ENCODE measurements around the gene TTC4.

TTC4 gene

DNA sequence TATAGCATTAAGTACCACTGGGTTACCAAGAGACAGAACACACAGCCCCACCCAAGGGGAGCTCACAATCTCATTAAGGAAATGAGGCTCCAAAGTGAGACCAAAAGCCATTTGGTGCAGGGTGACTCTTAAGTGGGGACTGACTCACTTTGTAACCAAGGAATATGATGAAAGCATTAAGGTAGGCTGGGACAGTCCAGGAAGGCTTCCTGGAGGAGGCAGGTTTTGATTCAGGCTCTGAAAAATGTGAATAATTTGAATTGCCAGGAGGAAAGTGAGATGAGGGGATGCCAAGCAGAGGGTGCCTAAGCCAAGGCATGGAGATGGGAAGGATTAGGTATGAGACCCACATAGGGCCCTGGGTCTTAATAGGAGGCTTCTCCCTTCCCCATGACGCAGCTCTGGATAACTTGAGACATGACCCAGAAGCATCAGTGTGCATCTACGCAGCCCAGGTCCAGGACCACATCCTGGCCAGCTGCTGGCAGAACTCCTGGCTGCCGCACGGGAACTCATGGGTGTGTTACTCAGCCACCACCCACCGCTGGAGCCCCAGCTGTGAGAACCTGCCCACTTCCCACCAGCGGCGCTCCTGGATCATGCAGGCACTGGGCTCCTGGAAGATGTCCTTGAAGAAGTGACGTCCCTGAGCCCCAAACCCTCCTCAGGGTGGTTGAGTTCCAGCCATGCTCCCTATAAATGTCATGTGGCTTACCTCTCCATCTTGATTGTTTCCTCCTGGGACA is 5.9 kb upstream of the TTC4 start:
- in situ Hi-C loops (cut with MboI; ENCODE audit: low pct_unique_long_range_greater_than_20kb, low sequenced_read_pairs, unreplicated experiment) = no loop called here
- TF ChIP-seq, protein P1, sequence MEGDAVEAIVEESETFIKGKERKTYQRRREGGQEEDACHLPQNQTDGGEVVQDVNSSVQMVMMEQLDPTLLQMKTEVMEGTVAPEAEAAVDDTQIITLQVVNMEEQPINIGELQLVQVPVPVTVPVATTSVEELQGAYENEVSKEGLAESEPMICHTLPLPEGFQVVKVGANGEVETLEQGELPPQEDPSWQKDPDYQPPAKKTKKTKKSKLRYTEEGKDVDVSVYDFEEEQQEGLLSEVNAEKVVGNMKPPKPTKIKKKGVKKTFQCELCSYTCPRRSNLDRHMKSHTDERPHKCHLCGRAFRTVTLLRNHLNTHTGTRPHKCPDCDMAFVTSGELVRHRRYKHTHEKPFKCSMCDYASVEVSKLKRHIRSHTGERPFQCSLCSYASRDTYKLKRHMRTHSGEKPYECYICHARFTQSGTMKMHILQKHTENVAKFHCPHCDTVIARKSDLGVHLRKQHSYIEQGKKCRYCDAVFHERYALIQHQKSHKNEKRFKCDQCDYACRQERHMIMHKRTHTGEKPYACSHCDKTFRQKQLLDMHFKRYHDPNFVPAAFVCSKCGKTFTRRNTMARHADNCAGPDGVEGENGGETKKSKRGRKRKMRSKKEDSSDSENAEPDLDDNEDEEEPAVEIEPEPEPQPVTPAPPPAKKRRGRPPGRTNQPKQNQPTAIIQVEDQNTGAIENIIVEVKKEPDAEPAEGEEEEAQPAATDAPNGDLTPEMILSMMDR (IDR thresholded peaks at IDR 0.05; ENCODE audit: extremely low read depth, insufficient read depth, missing control alignments) = no peak

DNA sequence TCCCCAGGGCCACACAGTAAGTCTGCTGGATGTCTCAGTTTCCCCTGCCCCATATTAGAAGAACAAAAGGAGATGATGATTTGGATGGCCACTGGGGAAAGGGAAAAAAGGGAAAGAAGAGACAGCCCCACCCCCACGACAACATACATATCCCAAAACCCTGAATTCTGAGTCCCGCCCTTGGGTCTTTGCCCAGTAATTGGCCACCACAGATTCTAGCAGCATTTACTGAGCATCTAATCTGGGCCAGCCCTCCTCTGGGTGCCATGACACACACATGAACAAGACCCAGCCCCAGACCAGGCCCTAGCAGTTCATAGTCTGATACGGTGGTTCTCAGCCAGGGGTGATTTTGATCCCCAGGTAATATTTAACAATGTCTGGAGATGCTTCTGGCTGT is 5.2 kb upstream of the TTC4 start:
- TF ChIP-seq, protein P1 (IDR thresholded peaks at IDR 0.05; ENCODE audit: extremely low read depth, insufficient read depth, missing control alignments) = no peak
- in situ Hi-C loops (cut with MboI; ENCODE audit: low pct_unique_long_range_greater_than_20kb, low sequenced_read_pairs, unreplicated experiment) = no loop called here
- no peak for DNase-seq (ENCODE audit: low spot score)

More for the DNA sequence above, 5.9 kb upstream of the TTC4 start:
- no peak for DNase-seq (ENCODE audit: low spot score)

DNA sequence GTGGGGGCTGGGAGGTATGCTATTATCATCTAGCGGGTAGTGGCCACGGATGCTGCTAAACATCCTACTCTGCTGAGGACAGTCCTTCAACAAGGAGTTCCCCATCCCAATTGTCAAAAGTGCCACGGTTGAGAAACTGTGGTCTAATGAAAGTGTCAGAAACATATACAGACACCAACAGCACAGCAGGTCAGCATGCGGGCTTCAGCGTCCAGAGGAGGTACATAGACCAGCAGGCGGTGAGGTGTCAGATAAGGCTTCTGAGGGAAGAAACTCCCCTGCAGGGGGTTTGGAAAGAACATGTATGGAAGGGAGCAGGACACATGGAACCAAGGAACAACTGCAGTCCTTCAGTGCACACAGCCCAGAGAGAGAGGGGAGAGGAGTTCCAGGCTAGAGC is 4.8 kb upstream of the TTC4 start:
- TF ChIP-seq, protein P1 (IDR thresholded peaks at IDR 0.05; ENCODE audit: extremely low read depth, insufficient read depth, missing control alignments) = no peak
- DNase-seq (ENCODE audit: low spot score) = no peak
- in situ Hi-C loops (cut with MboI; ENCODE audit: low pct_unique_long_range_greater_than_20kb, low sequenced_read_pairs, unreplicated experiment) = no loop called here

DNA sequence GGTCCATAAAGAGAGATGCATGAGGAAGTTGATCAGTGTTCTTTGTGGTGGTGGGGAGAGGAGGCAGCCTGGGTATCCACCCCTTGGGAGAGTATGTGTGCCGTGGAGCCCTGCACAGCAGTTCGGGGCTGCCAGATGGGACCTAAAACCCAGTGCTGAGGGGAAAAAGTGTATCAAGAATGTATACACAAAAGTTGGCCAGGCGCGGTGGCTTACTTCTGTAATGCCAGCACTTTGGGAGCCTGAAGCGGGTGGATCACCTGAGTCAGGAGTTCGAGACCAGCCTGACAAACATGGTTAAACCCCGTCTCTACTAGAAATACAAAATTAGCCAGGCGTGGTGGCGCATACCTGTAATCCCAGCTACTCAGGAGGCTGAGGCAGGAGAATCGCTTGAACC is 4.1 kb upstream of the TTC4 start:
- DNase-seq (ENCODE audit: low spot score) = no peak
- TF ChIP-seq, protein P1 (IDR thresholded peaks at IDR 0.05; ENCODE audit: extremely low read depth, insufficient read depth, missing control alignments) = no peak
- in situ Hi-C loops (cut with MboI; ENCODE audit: low pct_unique_long_range_greater_than_20kb, low sequenced_read_pairs, unreplicated experiment) = no loop called here

DNA sequence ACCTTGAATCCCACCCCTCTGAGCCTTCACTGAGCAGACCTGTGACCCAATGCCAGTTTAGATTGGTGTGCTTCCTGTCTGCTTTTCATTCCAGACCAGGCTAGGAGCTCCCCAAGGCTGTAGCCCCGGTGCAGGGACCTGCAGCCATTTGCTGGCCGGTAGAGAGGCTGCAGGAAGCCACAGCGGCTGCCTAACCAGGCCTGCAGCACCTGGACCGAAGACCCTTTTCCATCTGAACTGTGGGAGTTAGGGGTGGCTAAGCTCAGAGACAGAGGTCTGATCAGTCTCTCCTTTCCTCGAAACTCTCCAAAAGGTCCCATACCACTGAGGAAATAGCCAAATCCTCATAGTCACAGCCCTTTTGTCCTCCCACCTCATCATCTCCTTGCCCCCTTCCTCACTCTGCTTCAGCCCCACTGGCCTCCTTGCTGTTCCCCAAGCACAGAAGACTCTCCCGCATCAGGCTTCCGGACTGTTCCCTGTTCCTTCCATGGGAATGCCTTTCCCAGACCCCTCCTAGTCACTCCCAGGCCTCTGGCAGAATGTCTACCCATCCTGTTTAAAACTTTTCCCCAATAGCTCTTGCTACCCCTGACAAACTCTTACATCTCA is 674 bp upstream of the TTC4 start:
- no peak for DNase-seq (ENCODE audit: low spot score)
- TF ChIP-seq, protein P1 (IDR thresholded peaks at IDR 0.05; ENCODE audit: extremely low read depth, insufficient read depth, missing control alignments) = no peak
- in situ Hi-C loops (cut with MboI; ENCODE audit: low pct_unique_long_range_greater_than_20kb, low sequenced_read_pairs, unreplicated experiment) = no loop called here

DNA sequence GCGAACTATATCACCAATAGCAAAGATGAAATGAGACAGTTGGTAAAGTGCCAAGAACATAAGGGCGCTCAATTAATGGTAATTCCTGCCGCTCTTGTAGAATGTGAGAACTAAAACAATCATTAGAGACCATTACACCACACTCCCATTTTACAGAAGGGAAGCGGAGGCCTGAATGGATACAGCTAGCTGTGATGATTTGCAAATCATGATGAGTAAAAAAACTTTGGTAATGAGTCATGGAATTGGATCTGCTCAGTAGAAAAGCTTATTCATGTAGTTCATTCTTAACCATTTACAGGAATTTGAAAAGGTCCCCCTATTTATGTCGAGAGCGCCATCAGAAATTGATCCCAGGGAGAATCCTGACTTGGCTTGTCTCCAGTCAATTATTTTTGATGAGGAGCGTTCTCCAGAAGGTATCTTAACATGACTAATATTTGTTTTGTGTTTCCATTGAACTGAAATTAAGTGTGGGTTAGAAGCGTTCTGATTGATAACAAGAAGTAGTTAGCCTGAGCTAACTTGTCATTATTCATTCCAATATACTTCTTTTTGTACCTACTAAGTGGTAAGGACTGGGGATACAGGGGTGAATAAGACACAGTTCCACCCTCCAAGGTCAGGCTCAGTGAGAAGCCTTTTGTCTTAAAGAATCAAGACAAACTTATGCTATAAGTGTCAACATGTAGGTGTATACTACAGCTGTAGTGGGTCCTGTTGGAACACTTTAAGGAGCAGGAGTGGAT is 812 bp downstream of the TTC4 start:
- TF ChIP-seq, protein P1 (IDR thresholded peaks at IDR 0.05; ENCODE audit: extremely low read depth, insufficient read depth, missing control alignments) = no peak
- in situ Hi-C loops (cut with MboI; ENCODE audit: low pct_unique_long_range_greater_than_20kb, low sequenced_read_pairs, unreplicated experiment) = no loop called here
- no peak for DNase-seq (ENCODE audit: low spot score)

All from GM13977 (cell line).